GM18526 (cell line): ENCODE results near the gene YJU2.

Source experiments
- POLR2A ChIP-seq: IDR thresholded peaks from 3 replicates; pipeline ENCODE4 v1.6.1; 2011; ENCODE audit not compliant: insufficient read length; ENCODE audit errors: extremely low read depth

The YJU2 gene

GRCh38 chr19:4220188-4220587 lies 26.7 kb upstream of the YJU2 start:
- TF ChIP-seq POLR2A, result no peak

- no peak for TF ChIP-seq POLR2A
These were observed 22.4 kb upstream of the YJU2 start for GRCh38 chr19:4224470-4224869.

- no peak for TF ChIP-seq POLR2A
These were observed 21.0 kb upstream of the YJU2 start for GRCh38 chr19:4225885-4226284.

- TF ChIP-seq POLR2A, result no peak
These were observed 19.1 kb upstream of the YJU2 start for GRCh38 chr19:4227771-4228170.

- TF ChIP-seq POLR2A, result no peak
These were observed 18.1 kb upstream of the YJU2 start for GRCh38 chr19:4228765-4229178.

GRCh38 chr19:4229179-4229931 lies 17.5 kb upstream of the YJU2 start, which contains the start of gene EBI3:
EBI3 (plus strand) TSS chr19:4229523; CDS start chr19:4229551, 28 bp downstream.
- peak; percentile 32 for TF ChIP-seq POLR2A

GRCh38 chr19:4232614-4233281 lies 14.1 kb upstream of the YJU2 start:
- no peak for TF ChIP-seq POLR2A

GRCh38 chr19:4233282-4233853 lies 13.5 kb upstream of the YJU2 start:
- TF ChIP-seq POLR2A, result no peak

GRCh38 chr19:4234142-4234861 lies 12.6 kb upstream of the YJU2 start:
- no peak for TF ChIP-seq POLR2A

GRCh38 chr19:4234862-4235201 lies 12.0 kb upstream of the YJU2 start:
- no peak for TF ChIP-seq POLR2A

GRCh38 chr19:4238831-4239230 lies 8.0 kb upstream of the YJU2 start:
- TF ChIP-seq POLR2A, result no peak

GRCh38 chr19:4241824-4242430 lies 5.0 kb upstream of the YJU2 start:
- TF ChIP-seq POLR2A, result no peak

- no peak for TF ChIP-seq POLR2A
These were observed 9.7 kb downstream of the YJU2 start for GRCh38 chr19:4256563-4256962.

- no peak for TF ChIP-seq POLR2A
These were observed 10.1 kb downstream of the YJU2 start for GRCh38 chr19:4257025-4257424.

- no peak for TF ChIP-seq POLR2A
These were observed 11.3 kb downstream of the YJU2 start for GRCh38 chr19:4258181-4258580.
